ENCODE data around the gene NEK11. TPM values are rescaled to one million over a fixed set of nuclear protein-coding genes. Genes with fewer than 3 reads are reported as not detected.

NEK11 gene
- total and polyA plus RNA-seq, 9 of the 15 experiments (the other 6 are each of a cell fraction or from before 2014, with no cell fraction given), result 0.28 to 1.5 (median 0.87) TPM

DNA sequence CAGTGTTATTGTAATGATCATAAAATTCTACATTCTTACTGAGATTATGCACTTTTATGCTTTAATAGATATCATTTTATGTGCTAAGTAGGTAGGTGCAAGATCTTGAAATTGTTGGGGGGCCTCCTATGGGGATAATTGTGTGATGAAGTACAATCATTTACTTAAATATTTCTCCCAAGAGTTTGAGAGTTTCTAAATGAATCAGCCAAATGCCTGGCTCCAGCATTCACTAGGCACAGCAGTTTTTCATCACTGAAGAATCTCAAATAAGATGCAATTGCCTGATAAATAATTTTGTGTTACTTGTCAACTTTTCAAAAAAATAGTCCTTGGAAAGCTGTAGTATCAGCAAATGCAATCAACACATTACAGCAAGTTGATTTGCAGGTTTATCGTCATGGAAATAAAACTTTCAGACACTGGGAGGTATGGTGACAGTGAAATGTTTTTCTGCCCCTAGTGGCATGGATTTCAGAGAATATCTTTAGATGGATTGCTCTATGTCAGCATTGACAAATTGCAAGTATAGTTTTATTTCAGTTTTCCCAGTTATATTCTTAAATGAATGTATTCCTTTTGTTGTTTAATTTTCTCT is 167.1 kb downstream of the NEK11 start:
- POLR2A ChIA-PET, result no interaction called here
- Histone ChIP-seq H3K36me3 (ENCODE audit: control insufficient read depth, insufficient read depth, low read length) (no peaks in the 10 kb centered on the region), H3K4me2 (ENCODE audit: insufficient read depth, low read length) (no peak overlapping the region), H3K27ac (ENCODE audit: extremely low read depth, low read depth, low read length) (no peak overlapping the region), H3K79me2 (ENCODE audit: control insufficient read depth, insufficient read depth, low read length) (no peaks in the 10 kb centered on the region), H3K9me3 (replicated peaks; ENCODE audit: control insufficient read depth, insufficient read depth, low read depth, low read length) (no peaks in the 10 kb centered on the region), H2AFZ (ENCODE audit: low read depth, low read length) (no peak overlapping the region), H3K27me3 (ENCODE audit: control insufficient read depth in 2 of 2, insufficient read depth in 2 of 2, low read length in 2 of 2) (no peaks in the 10 kb centered on the region), H3K4me1 (replicated peaks in 1 of 2; ENCODE audit: control insufficient read depth in 2 of 2, insufficient read depth in 2 of 2, low read length in 2 of 2) (no peaks in the 10 kb centered on the region), H3K9ac (ENCODE audit: insufficient read depth in 1 of 2, low read depth in 2 of 2, low read length in 2 of 2) (no peak overlapping the region), H3K9me1 (ENCODE audit: control insufficient read depth, insufficient read depth, low read length) (no peaks in the 10 kb centered on the region), H3K4me3 (no peak overlapping the region), H4K20me1 (replicated peaks; ENCODE audit: control insufficient read depth, insufficient read depth, low read length) (no peaks in the 10 kb centered on the region)
- CTCF ChIA-PET (ENCODE audit: low intra/inter-chr PET ratio), result no interaction called here
- TF ChIP-seq SMAD2 (IDR thresholded peaks at IDR 0.05; ENCODE audit: low read depth, low read length) (no peak), ARNT (IDR thresholded peaks at IDR 0.05) (no peak), ETV6 (IDR thresholded peaks at IDR 0.05; ENCODE audit: borderline replicate concordance in 1 of 2, low read depth in 2 of 2, low read length in 1 of 2) (no peak), ETV6 (CRISPR knock-in tag; IDR thresholded peaks at IDR 0.05; ENCODE audit: borderline replicate concordance) (no peak)
- BruUV-seq (replicated peaks), result no TSS peak
- DNase-seq (ENCODE audit: extremely low read depth in 1 of 4, low spot score in 3 of 4) (no peak), ATAC-seq (no peak), FAIRE-seq (no peak)
- WGBS (ENCODE audit: insufficient coverage, low coverage, missing lambda C conversion rate), result 0% methylated on average over 1 of the region's 1 CpG
- in situ Hi-C loops (cut with MboI), result no loop called here
- intact Hi-C loops (cut with micrococcal nuclease), result no loop called here

DNA sequence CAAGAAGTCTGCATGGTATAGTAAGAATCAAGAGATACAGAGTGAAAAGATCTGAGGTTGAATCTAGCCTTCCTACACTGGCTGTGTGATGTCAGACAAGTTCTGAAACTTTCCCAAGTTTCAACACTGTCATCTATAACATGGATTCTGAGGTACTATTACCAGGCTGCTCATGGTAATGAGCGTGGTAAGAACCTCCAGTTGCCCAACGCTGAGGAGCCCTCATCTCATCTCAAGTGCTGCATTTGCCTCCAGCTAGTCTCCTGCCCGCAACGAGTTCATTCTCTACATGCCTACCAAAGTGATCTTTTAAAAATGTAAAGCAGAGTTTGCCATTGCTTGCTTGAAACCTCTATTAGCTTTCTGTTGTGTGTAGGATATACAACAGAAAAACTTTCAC is 168.1 kb downstream of the NEK11 start:
- ATAC-seq (no peak), FAIRE-seq (no peak), DNase-seq (ENCODE audit: extremely low read depth in 1 of 4, low spot score in 3 of 4) (no peak)
- Histone ChIP-seq H4K20me1 (replicated peaks; ENCODE audit: control insufficient read depth, insufficient read depth, low read length) (no peaks in the 10 kb centered on the region), H3K36me3 (ENCODE audit: control insufficient read depth, insufficient read depth, low read length) (no peaks in the 10 kb centered on the region), H3K4me2 (ENCODE audit: insufficient read depth, low read length) (no peak overlapping the region), H3K4me1 (replicated peaks in 1 of 2; ENCODE audit: control insufficient read depth in 2 of 2, insufficient read depth in 2 of 2, low read length in 2 of 2) (no peaks in the 10 kb centered on the region), H2AFZ (ENCODE audit: low read depth, low read length) (no peak overlapping the region), H3K9me1 (ENCODE audit: control insufficient read depth, insufficient read depth, low read length) (no peaks in the 10 kb centered on the region), H3K9ac (ENCODE audit: insufficient read depth in 1 of 2, low read depth in 2 of 2, low read length in 2 of 2) (no peak overlapping the region), H3K9me3 (replicated peaks; ENCODE audit: control insufficient read depth, insufficient read depth, low read depth, low read length) (no peaks in the 10 kb centered on the region), H3K79me2 (ENCODE audit: control insufficient read depth, insufficient read depth, low read length) (no peaks in the 10 kb centered on the region), H3K27me3 (ENCODE audit: control insufficient read depth in 2 of 2, insufficient read depth in 2 of 2, low read length in 2 of 2) (no peaks in the 10 kb centered on the region), H3K27ac (ENCODE audit: extremely low read depth, low read depth, low read length) (no peak overlapping the region), H3K4me3 (no peak overlapping the region)
- in situ Hi-C loops (cut with MboI), result no loop called here
- no TSS peak for BruUV-seq (replicated peaks)
- POLR2A ChIA-PET, result no interaction called here
- CTCF ChIA-PET (ENCODE audit: low intra/inter-chr PET ratio), result no interaction called here
- WGBS (ENCODE audit: insufficient coverage, low coverage, missing lambda C conversion rate), result 4% methylated on average over 4 of the region's 4 CpGs
- intact Hi-C loops (cut with micrococcal nuclease), result no loop called here
- TF ChIP-seq ZC3H4 (CRISPR knock-in tag; IDR thresholded peaks at IDR 0.05; ENCODE audit: borderline replicate concordance), result no peak
- TF ChIP-seq ZNF766 (CRISPR knock-in tag; conservative IDR thresholded peaks at IDR 0.05), result no peak
- TF ChIP-seq EWSR1 (IDR thresholded peaks at IDR 0.05; ENCODE audit: borderline replicate concordance, low read depth, partially characterized antibody), result no peak
- TF ChIP-seq ARNT (IDR thresholded peaks at IDR 0.05), result no peak
- TF ChIP-seq TCF7L2 (IDR thresholded peaks at IDR 0.05; ENCODE audit: low read depth, low read length), result no peak
- no peak for TF ChIP-seq RBM39 (optimal IDR thresholded peaks at IDR 0.05; ENCODE audit: low read depth, low read length)
- TF ChIP-seq, protein P1, sequence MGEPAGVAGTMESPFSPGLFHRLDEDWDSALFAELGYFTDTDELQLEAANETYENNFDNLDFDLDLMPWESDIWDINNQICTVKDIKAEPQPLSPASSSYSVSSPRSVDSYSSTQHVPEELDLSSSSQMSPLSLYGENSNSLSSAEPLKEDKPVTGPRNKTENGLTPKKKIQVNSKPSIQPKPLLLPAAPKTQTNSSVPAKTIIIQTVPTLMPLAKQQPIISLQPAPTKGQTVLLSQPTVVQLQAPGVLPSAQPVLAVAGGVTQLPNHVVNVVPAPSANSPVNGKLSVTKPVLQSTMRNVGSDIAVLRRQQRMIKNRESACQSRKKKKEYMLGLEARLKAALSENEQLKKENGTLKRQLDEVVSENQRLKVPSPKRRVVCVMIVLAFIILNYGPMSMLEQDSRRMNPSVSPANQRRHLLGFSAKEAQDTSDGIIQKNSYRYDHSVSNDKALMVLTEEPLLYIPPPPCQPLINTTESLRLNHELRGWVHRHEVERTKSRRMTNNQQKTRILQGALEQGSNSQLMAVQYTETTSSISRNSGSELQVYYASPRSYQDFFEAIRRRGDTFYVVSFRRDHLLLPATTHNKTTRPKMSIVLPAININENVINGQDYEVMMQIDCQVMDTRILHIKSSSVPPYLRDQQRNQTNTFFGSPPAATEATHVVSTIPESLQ (CRISPR knock-in tag; IDR thresholded peaks at IDR 0.05), result no peak
- TF ChIP-seq ZNF174 (CRISPR knock-in tag; IDR thresholded peaks at IDR 0.05), result no peak
